B cell (primary cell): ENCODE data around the gene MYO1C. TPM values are rescaled to one million over a fixed set of nuclear protein-coding genes. Genes with fewer than 3 reads are reported as not detected.
A peak's percentile ranks its signal among the peaks of the same experiment; 100 is the strongest.

Source experiments
- ATAC-seq: fragments of 200-7000 bp; cut with Tn5 transposase; one replicate; pipeline ENCODE4 v1.10.0; 2021; ENCODE audit warnings: low read depth, mild to moderate bottlenecking, moderate number of reproducible peaks, moderate library complexity
- CTCF ChIA-PET: fragments of 350-600 bp; sonication (Branson Sonifier 250); formaldehyde crosslinking; loops from one replicate; lab custom pipeline; 2021; ENCODE audit warnings: antibody characterized with exemption, inconsistent platforms; lab: Charles Lee
- POLR2A ChIA-PET: fragments of 350-600 bp; sonication (Branson Sonifier 250); formaldehyde crosslinking; loops from one replicate; lab custom pipeline; 2021; ENCODE audit warnings: antibody characterized with exemption; lab: Charles Lee
- DNase-seq: peaks from one replicate; pipeline ENCODE4 v3.0.0; 2013
- H2AFZ ChIP-seq: 2 replicates; pipeline ENCODE4 v1.6.1; 2012; ENCODE audit warnings: mild to moderate bottlenecking, low read depth, low read length; ENCODE audit not compliant: insufficient read depth, poor library complexity, severe bottlenecking
- H3K27ac ChIP-seq, 2 donors: 1 replicate in 1 of 2; 2 replicates in 1 of 2; pipeline ENCODE4 v1.5.1; 2012 to 2013; ENCODE audit warnings: low read length in 2 of 2, mild to moderate bottlenecking in 2 of 2, moderate library complexity in 1 of 2
- H3K27me3 ChIP-seq, 4 experiments: fragments of 200-600 bp in 1 of 4; sonication (generic) in 1 of 4; replicated peaks in 1 of 4; 1 replicate in 2 of 4; 2 replicates in 2 of 4; pipeline versions ENCODE4 v1.6.1 to v1.7.0; 2013 to 2016; ENCODE audit warnings: low read length in 3 of 4, mild to moderate bottlenecking in 2 of 4, mixed read lengths in 1 of 4, moderate library complexity in 1 of 4; ENCODE audit not compliant: insufficient read depth in 4 of 4, control insufficient read depth in 3 of 4; ENCODE audit errors: control extremely low read depth in 1 of 4
- H3K36me3 ChIP-seq, 2 experiments: replicated peaks in 1 of 2; 1 replicate in 1 of 2; 2 replicates in 1 of 2; pipeline versions ENCODE4 v1.6.1 to v1.7.1; 2013; ENCODE audit warnings: low read length in 1 of 2; ENCODE audit not compliant: insufficient read depth in 2 of 2, control insufficient read depth in 1 of 2; ENCODE audit errors: control extremely low read depth in 1 of 2, extremely low read depth in 1 of 2
- H3K4me1 ChIP-seq, 2 donors: fragments of 200-600 bp in 1 of 2; sonication (generic) in 1 of 2; 1 replicate in 1 of 2; 2 replicates in 1 of 2; pipeline versions ENCODE4 v1.5.1 to v1.6.1; 2013 to 2017; ENCODE audit warnings: low read length in 2 of 2; ENCODE audit not compliant: control insufficient read depth in 2 of 2, insufficient read depth in 2 of 2
- H3K4me2 ChIP-seq: replicated peaks from 2 replicates; pipeline ENCODE3; 2012; ENCODE audit warnings: mild to moderate bottlenecking, low read depth, low read length; ENCODE audit not compliant: poor library complexity, severe bottlenecking
- H3K4me3 ChIP-seq, 5 experiments: fragments of 200-600 bp in 1 of 5; sonication (generic) in 1 of 5; 1 replicate in 3 of 5; 2 replicates in 2 of 5; pipeline versions ENCODE4 v1.5.1 to v1.7.0; 2011 to 2016; ENCODE audit warnings: low read length in 4 of 5, mild to moderate bottlenecking in 4 of 5, low read depth in 2 of 5, control low read depth in 1 of 5, moderate library complexity in 1 of 5; ENCODE audit not compliant: insufficient read depth in 1 of 5; ENCODE audit errors: control extremely low read depth in 1 of 5, extremely low read depth in 1 of 5
- H3K79me2 ChIP-seq: fragments of 200-600 bp; sonication (generic); one replicate; pipeline ENCODE4 v1.6.0; 2016; ENCODE audit warnings: low read length; ENCODE audit not compliant: control insufficient read depth, insufficient read depth
- H3K9ac ChIP-seq: fragments of 200-600 bp; sonication (generic); 2 replicates; pipeline ENCODE4 v1.6.1; 2017; ENCODE audit warnings: mild to moderate bottlenecking, low read length, moderate library complexity
- H3K9me3 ChIP-seq, 3 donors: one replicate each; pipeline versions ENCODE4 v1.6.1 to v1.7.1; 2013; ENCODE audit warnings: low read length in 2 of 3; ENCODE audit not compliant: control insufficient read depth in 2 of 3, insufficient read depth in 1 of 3; ENCODE audit errors: control extremely low read depth in 1 of 3
- H4K20me1 ChIP-seq: 2 replicates; pipeline ENCODE4 v1.6.0; 2012; ENCODE audit warnings: mild to moderate bottlenecking, low read length; ENCODE audit not compliant: insufficient read depth, control insufficient read depth, poor library complexity, severe bottlenecking
- H3K27ac Mint-ChIP-seq: one replicate; pipeline ENCODE4 v1.8.0; 2021; ENCODE audit warnings: mixed read lengths
- H3K27me3 Mint-ChIP-seq: one replicate; pipeline ENCODE4 v1.8.0; 2021; ENCODE audit warnings: mixed read lengths
- H3K4me1 Mint-ChIP-seq: one replicate; pipeline ENCODE4 v1.8.0; 2021; ENCODE audit warnings: mixed read lengths
- H3K4me3 Mint-ChIP-seq: one replicate; pipeline ENCODE4 v1.8.0; 2021; ENCODE audit warnings: mixed read lengths
- H3K9me3 Mint-ChIP-seq: one replicate; pipeline ENCODE4 v1.8.0; 2022; ENCODE audit warnings: mixed read lengths; ENCODE audit not compliant: insufficient read depth
- EZH2 ChIP-seq: IDR thresholded peaks from 2 replicates; pipeline ENCODE4 v1.6.1; 2012; ENCODE audit warnings: borderline replicate concordance, low read depth, mild to moderate bottlenecking, moderate library complexity, low read length; ENCODE audit not compliant: insufficient read depth, poor library complexity, severe bottlenecking
- WGBS: methylation state at CpG from one replicate; pipeline ENCODE4 v1.1.5; 2013; ENCODE audit warnings: missing lambda C conversion rate; ENCODE audit not compliant: insufficient coverage; 5-methylcytosine and 5-hydroxymethylcytosine counted together
- intact Hi-C: fragments of 100-400 bp; cut with micrococcal nuclease; formaldehyde crosslinking; loops from one replicate; pipeline ENCODE4 v1.10.0; 2022
- polyA plus RNA-seq: library from polyadenylated mRNA; depleted of rRNA; stranded (reverse); fragments of >200 nt; gene quantifications from 2 replicates; pipeline ENCODE4 v1.2.3, GENCODE V29; 2012
- total RNA-seq, 2 donors: library from RNA; stranded (reverse); fragments of 120-200 nt in 1 of 2; gene quantifications; 1 replicate in 1 of 2; 2 replicates in 1 of 2; pipeline versions ENCODE4 v1.2.3 to v1.2.4, GENCODE V29; 2013 to 2022
- TF ChIP-seq, protein P1 (sequence below): fragments of 200-600 bp; IDR thresholded peaks from one replicate; pipeline ENCODE4 v1.8.0; 2022; ENCODE audit warnings: antibody characterized with exemption, mild to moderate bottlenecking

MYO1C gene
- total and polyA plus RNA-seq, 2 donors (not counting 1 experiment from before 2014, with no cell fraction given): 54.7 to 81.7 TPM

DNA sequence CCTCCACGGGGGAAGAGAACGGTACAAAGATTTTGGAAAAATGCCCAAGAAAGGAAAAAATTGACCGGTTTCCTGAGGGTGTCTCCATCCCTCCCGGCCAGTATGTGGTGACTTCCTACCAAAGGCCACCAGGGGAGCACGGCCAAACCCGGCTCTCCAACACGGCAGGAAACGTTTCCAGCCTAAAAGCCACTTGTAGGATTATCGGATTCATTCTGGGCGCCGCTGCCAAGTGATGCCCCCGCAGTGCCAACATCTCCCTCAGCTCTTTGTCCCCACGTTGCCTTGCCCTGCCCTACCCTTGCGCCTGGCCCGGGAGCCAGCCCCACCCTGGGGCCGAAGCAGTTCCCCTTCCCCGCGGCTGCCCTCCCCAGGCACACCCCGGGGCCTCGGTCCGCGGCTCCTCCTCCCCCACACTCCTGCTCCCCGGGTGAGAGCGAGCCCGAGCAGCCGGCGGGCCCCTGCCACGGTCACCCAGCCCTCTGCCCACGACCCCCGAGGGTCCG lies 37.1 kb downstream of the MYO1C start:
- ChIA-PET CTCF (interaction anchor here (1.2 to 4.7 kb wide), 4 partner anchors 58 to 175 kb away, joined by 3 to 32 read pairs (median 8); partner anchors contain the start of gene INPP5K), POLR2A (interaction anchor here (0.5 to 1.5 kb wide), 4 partner anchors 55 to 61 kb away, joined by 3 to 6 read pairs (median 3); partner anchors contain the start of genes INPP5K and YWHAE)
- Histone ChIP-seq H3K9me3 (no peaks in the 10 kb centered on the region), H3K36me3 (peaks cover 2 to 3% of the 10 kb centered on the region in 2 experiments), H3K4me3 (peak overlapping the region; percentile 59 to 94 (median 79)), H3K4me1 (peaks cover 15 to 21% of the 10 kb centered on the region in 2 donors), H4K20me1 (peaks cover 47% of the 10 kb centered on the region), H3K27ac (peak overlapping the region; percentile 79 to 97), H3K4me2 (peak overlapping the region; percentile 82), H2AFZ (peak overlapping the region; percentile 82), H3K9ac (peak overlapping the region; percentile 91), H3K79me2 (peaks cover 66% of the 10 kb centered on the region), H3K27me3 (peaks cover 0 to 5% (median 0%) of the 10 kb centered on the region in 4 experiments)
- intact Hi-C loops: loop anchor here (1.0 kb wide), 1 partner anchor 90 kb away; no protein-coding TSS in a partner anchor
- peak; percentile 38 for ATAC-seq
- 1% methylated on average over 29 of the region's 31 CpGs for WGBS
- H3K4me1 Mint-ChIP-seq: peaks cover 46% of the 10 kb centered on the region
- H3K4me3 Mint-ChIP-seq: peak overlapping the region; percentile 97
- TF ChIP-seq, protein P1, sequence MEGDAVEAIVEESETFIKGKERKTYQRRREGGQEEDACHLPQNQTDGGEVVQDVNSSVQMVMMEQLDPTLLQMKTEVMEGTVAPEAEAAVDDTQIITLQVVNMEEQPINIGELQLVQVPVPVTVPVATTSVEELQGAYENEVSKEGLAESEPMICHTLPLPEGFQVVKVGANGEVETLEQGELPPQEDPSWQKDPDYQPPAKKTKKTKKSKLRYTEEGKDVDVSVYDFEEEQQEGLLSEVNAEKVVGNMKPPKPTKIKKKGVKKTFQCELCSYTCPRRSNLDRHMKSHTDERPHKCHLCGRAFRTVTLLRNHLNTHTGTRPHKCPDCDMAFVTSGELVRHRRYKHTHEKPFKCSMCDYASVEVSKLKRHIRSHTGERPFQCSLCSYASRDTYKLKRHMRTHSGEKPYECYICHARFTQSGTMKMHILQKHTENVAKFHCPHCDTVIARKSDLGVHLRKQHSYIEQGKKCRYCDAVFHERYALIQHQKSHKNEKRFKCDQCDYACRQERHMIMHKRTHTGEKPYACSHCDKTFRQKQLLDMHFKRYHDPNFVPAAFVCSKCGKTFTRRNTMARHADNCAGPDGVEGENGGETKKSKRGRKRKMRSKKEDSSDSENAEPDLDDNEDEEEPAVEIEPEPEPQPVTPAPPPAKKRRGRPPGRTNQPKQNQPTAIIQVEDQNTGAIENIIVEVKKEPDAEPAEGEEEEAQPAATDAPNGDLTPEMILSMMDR: peak; percentile 55
- no peak for TF ChIP-seq EZH2
- peaks cover 4% of the 10 kb centered on the region for H3K27me3 Mint-ChIP-seq
- DNase-seq: peak; percentile 76
- no peaks in the 10 kb centered on the region for H3K9me3 Mint-ChIP-seq
- peak overlapping the region; percentile 96 for H3K27ac Mint-ChIP-seq

DNA sequence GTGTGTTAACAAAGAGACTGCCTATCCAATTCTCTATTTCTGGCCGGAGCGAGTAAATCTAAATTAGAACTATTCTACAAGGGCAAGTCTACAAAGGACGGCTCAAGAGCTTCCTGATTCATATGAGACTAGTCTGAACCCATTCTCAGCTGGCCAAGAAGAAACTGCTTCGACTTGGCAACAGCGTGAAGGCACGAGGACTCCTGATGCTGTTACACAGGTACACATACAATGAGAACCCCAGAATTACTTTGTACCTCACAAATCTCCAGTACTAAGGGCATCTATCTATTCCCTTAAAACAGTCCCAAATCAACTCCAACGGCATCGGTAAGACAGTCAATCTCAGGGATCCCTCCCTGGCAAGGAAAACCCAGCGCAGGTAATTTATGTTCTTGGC lies 37.9 kb downstream of the MYO1C start:
- peaks cover under 1% of the 10 kb centered on the region for H3K27me3 Mint-ChIP-seq
- Histone ChIP-seq H4K20me1 (peaks cover 55% of the 10 kb centered on the region), H3K4me1 (peaks cover 15 to 22% of the 10 kb centered on the region in 2 donors), H3K79me2 (peaks cover 74% of the 10 kb centered on the region), H3K9me3 (no peaks in the 10 kb centered on the region), H3K36me3 (peaks cover 2 to 4% of the 10 kb centered on the region in 2 experiments), H3K27ac (peak overlapping the region in 1 of 2 donors; percentile 97), H3K4me2 (peak overlapping the region; percentile 82), H3K27me3 (peaks cover 0 to 3% (median 0%) of the 10 kb centered on the region in 4 experiments), H3K4me3 (peak overlapping the region in 4 of 5 experiments; percentile 68 to 94 (median 84)), H2AFZ (no peak overlapping the region), H3K9ac (peak overlapping the region; percentile 91)
- H3K9me3 Mint-ChIP-seq: no peaks in the 10 kb centered on the region
- WGBS: 99% methylated on average over 7 of the region's 9 CpGs
- TF ChIP-seq EZH2: no peak
- TF ChIP-seq, protein P1: no peak
- DNase-seq (no peak), ATAC-seq (no peak)
- intact Hi-C loops: no loop called here
- peak overlapping the region; percentile 97 for H3K4me3 Mint-ChIP-seq
- POLR2A ChIA-PET: interaction anchor here (1.2 kb wide), 1 partner anchor 61 kb away, joined by 3 read pairs; no protein-coding TSS in a partner anchor
- CTCF ChIA-PET: interaction anchor here (1.7 to 4.7 kb wide), 3 partner anchors 61 to 176 kb away, joined by 4 to 32 read pairs (median 13); partner anchors contain the start of gene INPP5K
- H3K4me1 Mint-ChIP-seq: peaks cover 43% of the 10 kb centered on the region
- H3K27ac Mint-ChIP-seq: peak overlapping the region; percentile 86
